HG03460 (cell line): Measurements from ENCODE around the gene SH3GLB2.
A peak's percentile ranks its signal among the peaks of the same experiment; 100 is the strongest.

ENCODE experiments used
- ATAC-seq: cut with Tn5 transposase; IDR thresholded peaks from one replicate; pipeline ENCODE4 v1.9.1; 2021; ENCODE audit not compliant: unreplicated experiment

Gene SH3GLB2

GRCh38 chr9:129028192-129028966 is at the start of gene SH3GLB2:
Gene SH3GLB2, minus strand, starts transcription at chr9:129028331. Its CDS starts 177 bp downstream, at chr9:129028154.
- ATAC-seq = peak; percentile 76

DNA sequence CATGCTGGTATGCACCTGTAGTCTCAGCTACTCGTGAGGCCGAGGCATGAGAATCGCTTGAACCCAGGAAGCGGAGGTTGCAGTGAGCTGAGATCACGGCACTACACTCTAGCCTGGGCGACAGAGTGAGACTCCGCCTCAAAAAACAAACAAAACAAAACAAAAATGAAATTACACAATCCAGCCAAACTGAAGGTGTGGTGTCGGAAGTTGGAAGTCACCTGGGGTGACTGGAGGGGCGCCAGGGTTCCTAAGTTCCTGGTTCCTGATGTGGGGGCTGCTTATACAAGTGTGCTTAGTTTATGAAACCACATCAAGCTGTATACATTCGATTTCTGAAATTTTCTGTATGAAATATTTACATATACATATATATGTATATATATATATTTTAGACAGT is 49.1 kb upstream of the SH3GLB2 start:
- no peak for ATAC-seq

- no peak for ATAC-seq
These were observed 48.5 kb upstream of the SH3GLB2 start for GRCh38 chr9:129076640-129077037.

- no peak for ATAC-seq
These were observed 48.0 kb upstream of the SH3GLB2 start for GRCh38 chr9:129075996-129076639.

DNA sequence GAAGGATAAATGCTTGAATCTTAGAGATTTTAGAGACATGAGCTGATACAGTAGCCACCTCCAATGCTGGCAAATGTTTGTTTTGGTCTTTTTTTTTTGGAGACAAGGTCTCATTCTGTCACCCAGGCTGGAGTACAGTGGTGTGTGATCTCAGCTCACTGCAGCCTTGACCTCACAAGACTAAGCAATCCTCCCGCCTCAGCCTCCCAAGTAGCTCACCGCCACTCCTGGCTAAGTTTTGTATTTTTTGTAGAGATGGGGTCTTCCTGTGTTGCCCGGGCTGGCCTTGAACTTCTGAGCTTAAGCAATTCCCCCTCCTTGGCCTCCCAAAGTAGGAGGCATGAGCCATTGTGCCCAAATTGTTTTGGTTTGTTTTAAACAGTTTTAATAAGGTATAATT is 46.0 kb upstream of the SH3GLB2 start:
- no peak for ATAC-seq

DNA sequence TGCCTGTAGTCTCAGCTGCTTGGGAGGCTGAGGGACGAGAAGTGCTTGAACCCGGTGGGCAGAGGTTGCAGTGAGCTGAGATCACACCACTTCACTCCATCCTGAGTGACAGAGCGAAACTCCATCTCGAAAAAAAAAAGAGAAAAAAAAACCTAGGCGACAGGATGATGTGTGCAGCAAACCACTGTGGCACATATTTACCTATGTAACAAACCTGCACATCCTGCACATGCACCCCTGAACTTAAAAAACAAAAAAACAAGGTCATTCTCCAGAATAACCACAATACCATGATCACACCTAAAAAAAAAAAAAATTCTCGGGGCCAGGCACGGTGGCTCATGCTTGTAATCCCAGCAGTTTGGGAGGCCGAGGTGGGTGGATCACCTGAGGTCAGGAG is 45.3 kb upstream of the SH3GLB2 start:
- ATAC-seq = no peak

GRCh38 chr9:129072171-129072570 is 44.0 kb upstream of the SH3GLB2 start:
- no peak for ATAC-seq

GRCh38 chr9:129071526-129072126 is 43.5 kb upstream of the SH3GLB2 start:
- no peak for ATAC-seq

GRCh38 chr9:129070696-129071525 is 42.8 kb upstream of the SH3GLB2 start:
- no peak for ATAC-seq

DNA sequence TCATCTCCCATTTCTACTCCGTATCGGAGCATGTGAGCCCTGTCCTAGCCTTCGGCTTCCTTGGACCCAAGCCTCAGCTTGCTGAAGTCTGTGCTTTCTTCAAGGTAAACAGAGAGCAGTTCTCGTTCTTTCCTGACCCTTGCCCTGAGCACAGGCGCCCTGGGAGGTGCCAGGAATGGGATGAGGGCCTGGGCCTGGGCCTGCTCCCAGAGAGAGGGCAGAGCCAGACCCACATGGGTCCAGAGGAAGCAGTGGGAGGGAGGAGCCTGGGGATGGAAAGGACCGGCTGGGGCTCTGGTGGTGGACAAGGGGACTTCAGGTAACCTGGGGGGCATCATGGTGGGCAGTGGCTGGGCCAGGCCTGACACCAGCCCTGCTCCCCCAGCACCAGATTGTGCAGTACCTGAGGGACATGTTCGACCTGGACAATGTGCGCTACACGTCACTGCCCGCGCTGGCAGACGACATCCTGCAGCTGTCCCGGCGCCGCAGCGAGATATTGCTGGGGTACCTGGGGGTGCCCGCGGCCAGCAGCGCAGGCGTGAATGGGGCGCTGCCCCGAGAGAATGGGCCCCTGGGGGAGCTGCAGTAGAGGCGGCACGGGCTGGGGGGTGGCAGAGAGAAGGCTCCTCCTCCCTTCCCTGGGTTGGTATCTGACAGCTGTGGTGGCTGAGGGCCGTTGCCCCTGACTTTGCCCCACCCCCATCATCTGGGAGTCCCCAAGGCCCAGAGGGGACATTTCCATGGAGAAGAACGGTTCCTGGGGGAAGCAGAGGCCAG is 41.9 kb upstream of the SH3GLB2 start:
- no peak for ATAC-seq

GRCh38 chr9:129068990-129069861 is 41.1 kb upstream of the SH3GLB2 start:
- ATAC-seq = peak; percentile 77

GRCh38 chr9:129068110-129068509 is 40.0 kb upstream of the SH3GLB2 start:
- no peak for ATAC-seq

DNA sequence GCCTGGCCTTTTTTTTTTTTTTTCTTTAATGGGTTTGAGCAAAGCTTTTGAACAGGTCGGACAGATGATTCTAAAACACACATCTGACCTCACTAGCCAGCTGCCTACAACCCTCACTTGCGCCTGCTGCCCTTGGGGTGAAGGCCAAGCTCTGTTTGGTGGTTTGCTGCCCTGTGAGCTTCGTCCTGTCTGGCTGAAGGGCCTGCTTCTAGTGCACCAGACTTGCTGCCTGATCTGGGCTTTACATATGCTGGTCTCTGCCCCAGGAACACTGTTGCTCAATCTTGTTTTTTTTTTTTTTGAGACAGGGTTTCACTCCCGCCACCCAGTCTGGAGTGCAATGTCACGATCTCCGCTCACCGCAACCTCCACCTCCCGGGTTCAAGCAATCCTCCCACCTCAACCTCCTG is 36.4 kb upstream of the SH3GLB2 start:
- ATAC-seq = no peak

GRCh38 chr9:129063061-129063460 is 34.9 kb upstream of the SH3GLB2 start:
- no peak for ATAC-seq

DNA sequence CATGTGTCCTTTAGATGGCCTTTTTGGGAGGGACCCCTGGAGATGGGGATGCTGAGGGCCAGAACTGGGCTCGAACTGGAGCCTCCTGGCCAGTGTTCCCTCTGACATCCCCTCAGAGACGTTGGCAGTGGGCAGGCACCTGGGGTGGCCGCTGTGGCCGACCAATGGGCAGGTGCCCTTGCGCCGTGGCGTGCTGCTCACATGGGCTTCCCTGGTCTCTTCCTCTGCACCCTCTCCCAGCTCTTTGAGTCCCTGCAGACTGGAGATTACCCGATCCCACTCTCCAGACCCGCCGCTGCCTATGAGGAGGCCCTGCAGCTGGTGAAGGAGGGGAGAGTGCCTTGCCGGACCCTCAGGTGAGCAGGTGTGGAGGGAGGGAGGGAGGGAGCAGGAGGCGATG is 32.9 kb upstream of the SH3GLB2 start:
- ATAC-seq = no peak

GRCh38 chr9:129059796-129060785 is 32.0 kb upstream of the SH3GLB2 start:
- no peak for ATAC-seq

DNA sequence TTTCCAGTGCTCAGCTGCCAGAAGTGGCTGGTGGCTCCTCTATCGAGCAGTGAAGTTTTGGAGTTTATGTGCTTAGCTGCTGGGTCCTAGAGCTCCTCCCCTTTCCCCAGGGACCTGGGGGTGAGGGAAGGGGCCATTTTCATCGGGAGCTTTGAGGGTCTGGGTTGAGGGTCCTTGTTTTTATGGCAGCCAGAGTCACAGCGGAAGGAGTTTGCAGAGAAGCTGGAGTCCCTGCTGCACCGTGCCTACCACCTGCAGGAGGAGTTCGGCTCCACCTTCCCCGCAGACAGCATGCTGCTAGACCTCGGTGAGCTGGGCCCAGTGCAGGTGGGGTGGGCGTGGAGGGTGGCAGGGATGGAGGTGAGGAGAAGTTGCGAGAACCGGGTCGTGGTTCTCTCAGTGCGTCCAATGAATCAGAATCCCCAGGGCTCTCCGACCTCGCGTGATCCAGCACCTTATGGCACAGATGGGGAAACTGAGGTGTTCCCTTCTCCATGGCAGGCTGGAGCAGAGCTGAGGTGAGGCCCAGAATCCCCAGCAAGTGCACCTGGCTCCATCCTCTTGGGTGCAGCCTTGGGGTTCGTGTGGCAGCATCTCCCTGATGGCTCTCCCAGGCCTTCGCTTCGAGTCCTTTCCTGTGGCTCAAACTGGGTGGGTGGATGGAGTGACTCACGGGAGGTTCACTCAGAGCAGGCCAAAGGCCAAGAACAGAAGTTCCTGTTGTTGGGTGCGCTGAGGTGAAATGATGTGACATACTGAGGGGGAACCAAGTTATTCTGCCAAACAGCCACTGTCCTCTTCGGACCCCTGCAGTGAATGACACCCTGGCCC is 31.0 kb upstream of the SH3GLB2 start:
- ATAC-seq = no peak
